HG02678 (cell line): ENCODE data around the gene UBE2D3.
A peak's percentile ranks its signal among the peaks of the same experiment; 100 is the strongest.
"Not testable (repeated sequence)": the region's sequence is repeated elsewhere in the genome, so short reads cannot be mapped to it uniquely, and the experiment has no call there.

ENCODE experiments used
- ATAC-seq: cut with Tn5 transposase; IDR thresholded peaks from one replicate; pipeline ENCODE4 v1.9.1; 2021; ENCODE audit warnings: mild to moderate bottlenecking, moderate library complexity; ENCODE audit not compliant: unreplicated experiment

The UBE2D3 gene

DNA sequence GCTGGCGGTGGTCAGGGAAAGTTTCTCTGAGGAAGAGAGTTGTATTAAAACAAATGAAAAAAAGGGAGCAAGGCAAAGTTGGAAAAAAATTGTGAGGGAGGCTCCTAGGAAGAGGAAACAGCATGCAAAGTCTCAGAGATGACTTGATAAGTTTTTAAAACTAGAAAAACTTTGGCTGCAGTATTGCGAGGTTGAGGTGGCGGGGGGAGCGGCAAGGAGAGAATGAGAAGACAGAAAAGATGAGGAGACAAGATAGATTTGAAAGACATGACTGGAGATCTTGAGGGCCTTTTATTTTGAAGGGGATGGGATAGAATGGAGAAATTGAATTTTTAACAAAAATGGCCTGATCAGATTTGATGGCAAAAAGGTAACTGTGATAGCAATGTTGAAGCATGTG lies 4.8 kb upstream of the UBE2D3 start:
- no peak for ATAC-seq

GRCh38 chr4:102829803-102830202 lies 2.5 kb upstream of the UBE2D3 start:
- no peak for ATAC-seq

GRCh38 chr4:102828497-102828808 lies 1.1 kb upstream of the UBE2D3 start:
- ATAC-seq = no peak

- ATAC-seq = peak; percentile 78
These were observed 534 bp upstream of the UBE2D3 start for GRCh38 chr4:102827674-102828496.

GRCh38 chr4:102826105-102826889 lies 1.1 kb downstream of the UBE2D3 start:
- ATAC-seq = no peak

GRCh38 chr4:102825261-102826091 lies 1.9 kb downstream of the UBE2D3 start:
- no peak for ATAC-seq

DNA sequence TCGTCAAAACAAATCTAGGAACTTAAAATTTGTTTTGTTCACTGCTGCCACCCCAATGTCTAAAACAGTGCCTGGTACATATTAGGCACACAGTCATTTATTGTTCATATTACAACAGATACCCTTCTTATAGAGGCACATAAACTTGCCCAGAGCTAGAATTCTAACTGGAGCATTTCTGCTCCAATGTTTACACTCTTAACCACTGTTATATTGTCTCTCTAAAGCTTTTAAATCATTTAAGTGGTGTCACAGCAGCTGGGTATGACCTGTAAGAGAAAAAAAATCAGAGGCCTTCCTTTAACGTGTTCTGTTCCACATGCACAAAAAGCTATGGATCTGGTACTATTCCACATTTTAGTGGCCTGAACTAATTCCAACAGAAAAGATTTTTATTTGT lies 3.0 kb downstream of the UBE2D3 start:
- ATAC-seq = no peak

GRCh38 chr4:102823897-102824296 lies 3.5 kb downstream of the UBE2D3 start:
- no peak for ATAC-seq

DNA sequence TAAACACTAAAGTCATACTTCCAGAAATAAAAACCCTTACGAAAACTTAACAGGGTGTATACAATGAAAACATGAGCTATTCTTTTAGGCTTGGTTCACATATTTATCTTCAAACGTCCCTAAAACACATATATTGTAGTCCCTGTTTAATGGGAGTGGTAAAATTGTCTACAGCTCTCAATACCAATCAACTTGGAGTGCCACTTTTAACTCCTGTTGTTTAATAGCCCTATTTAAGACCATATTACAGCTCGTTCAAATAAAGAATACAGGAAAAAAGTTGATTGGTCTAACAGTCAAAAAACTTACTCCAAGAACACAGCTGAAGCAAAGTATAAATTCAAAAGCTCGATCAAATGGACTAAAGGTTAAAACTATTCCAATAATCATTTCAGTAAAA lies 3.9 kb downstream of the UBE2D3 start:
- no peak for ATAC-seq

DNA sequence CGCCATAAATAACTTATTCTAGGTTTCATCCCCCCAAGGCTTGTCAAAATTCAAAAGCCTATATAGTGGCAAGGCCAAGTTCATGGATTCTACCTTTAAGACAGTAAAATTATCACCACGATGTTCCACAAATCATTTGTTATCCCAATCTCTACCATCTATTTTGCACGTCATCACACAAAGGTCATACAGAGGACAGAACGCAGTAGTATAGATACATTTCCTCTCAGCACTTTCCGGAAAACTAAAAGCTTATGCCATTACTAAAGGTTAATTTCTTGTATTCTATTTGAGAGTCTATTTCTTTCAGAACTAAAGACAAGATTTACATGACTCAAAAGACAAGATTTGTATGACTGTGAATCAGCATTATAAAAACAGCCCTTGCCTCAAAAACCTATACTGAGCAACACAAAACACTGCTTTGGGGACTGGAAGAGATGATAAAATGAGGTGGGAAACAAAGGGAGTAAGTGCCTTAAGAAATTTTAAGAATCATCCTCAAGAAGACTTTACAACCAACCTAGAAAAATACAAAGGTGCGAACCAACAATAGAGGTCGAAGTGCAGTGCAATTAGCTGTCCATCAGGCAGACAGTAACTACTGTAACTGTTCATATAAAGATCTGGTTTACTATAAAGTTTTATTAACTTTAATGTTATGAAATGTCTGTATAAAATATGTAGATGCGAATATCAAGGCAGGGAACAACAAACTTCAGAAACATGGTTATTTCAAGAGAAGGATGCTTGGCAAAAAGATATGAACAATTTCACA lies 7.6 kb downstream of the UBE2D3 start:
- no peak for ATAC-seq

- not testable (repeated sequence) for ATAC-seq
These were observed 8.3 kb downstream of the UBE2D3 start for GRCh38 chr4:102819100-102819499.

GRCh38 chr4:102817613-102818268 lies 9.6 kb downstream of the UBE2D3 start:
- no peak for ATAC-seq

GRCh38 chr4:102817021-102817605 lies 10.2 kb downstream of the UBE2D3 start:
- ATAC-seq = no peak

GRCh38 chr4:102815981-102816380 lies 11.4 kb downstream of the UBE2D3 start:
- ATAC-seq = no peak

DNA sequence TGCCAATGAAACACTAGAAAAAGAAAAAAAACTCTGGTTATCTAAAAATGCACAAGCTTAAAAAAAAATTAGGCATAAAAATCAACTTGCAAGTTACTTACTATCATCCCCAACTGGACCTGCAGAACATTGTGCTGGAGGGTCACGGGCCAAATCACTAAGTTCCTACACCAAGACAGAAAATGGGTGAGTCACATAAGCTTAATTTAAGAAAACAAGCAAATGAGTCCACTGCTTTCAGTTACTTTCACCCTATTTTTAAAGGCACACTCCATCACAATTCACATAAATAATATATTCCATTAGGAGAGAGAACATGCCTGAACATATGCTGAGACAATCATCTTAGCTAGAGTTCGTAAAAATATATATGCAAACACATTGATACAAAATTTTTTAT lies 17.7 kb downstream of the UBE2D3 start:
- no peak for ATAC-seq

DNA sequence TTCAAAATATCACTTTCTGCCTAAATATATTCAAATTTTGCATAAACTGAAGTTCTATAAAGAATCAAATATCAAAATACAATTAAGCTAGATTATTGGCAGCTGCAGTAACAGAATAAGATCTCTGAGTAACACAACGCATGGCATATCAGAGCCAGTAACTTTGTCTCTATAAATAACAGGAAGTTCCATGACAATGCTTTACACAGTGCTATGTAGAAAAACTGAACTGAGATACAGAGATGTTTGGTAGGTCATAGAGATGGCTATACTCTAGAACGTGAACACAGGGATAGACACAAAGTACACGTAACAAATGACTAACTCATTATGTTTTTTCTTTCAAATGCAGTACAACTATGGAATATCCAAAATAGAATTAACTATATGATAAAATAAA lies 18.2 kb downstream of the UBE2D3 start:
- peak; percentile 64 for ATAC-seq

DNA sequence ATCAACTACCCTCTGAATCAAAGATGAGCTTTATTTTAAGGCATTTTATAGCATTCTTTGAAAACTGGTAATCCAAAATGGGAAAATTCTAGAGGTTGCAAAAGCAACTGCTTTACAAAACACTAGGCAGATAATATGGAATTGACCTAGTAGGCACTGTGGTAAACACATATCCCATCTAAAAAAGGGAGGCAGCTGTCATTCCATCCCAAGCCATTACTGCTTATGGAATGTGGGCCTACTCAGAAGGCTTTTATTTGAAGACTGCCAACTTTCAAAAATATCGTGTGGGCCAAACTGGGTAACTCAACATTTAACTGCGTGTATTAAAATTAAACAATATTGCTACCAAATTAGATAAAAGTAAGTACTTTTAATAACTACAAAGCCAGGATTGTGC lies 19.3 kb downstream of the UBE2D3 start:
- ATAC-seq = no peak

GRCh38 chr4:102807345-102807744 lies 20.0 kb downstream of the UBE2D3 start:
- peak; percentile 44 for ATAC-seq

- no peak for ATAC-seq
These were observed 27.5 kb downstream of the UBE2D3 start for GRCh38 chr4:102799816-102800215.

DNA sequence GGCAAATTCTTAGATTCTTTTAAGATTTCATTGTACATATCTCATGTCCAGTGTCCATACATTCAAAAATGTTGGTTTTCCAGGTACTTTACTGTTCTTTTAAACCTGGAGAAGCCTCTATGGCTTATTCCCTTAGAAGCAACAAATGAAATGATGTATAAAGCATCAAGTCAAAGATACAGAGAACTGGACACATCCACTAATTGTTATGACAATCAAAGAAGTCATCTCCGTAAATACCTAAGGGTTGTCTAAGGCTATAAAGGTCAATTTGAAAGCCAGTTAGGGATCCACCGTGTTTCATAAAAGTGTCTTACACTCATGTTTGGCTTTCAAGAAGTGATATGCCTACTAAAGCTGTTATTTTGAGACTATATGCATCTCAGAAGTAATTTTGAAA lies 32.4 kb downstream of the UBE2D3 start:
- no peak for ATAC-seq
